Caco-2 (cell line): ENCODE results near the gene PIM1. TPM values are rescaled to one million over a fixed set of nuclear protein-coding genes. Genes with fewer than 3 reads are reported as not detected.

Experiments
- BruUV-seq: library from RNA; stranded (reverse); fragments of 400-500 nt; replicated peaks from 2 replicates; lab custom pipeline; 2021; lab: Mats Ljungman, UMichigan
- CTCF ChIA-PET: fragments of 300-600 bp; sonication (Branson Sonifier 250); formaldehyde crosslinking; loops from one replicate; lab custom pipeline; 2022; ENCODE audit warnings: antibody characterized with exemption; lab: Charles Lee
- POLR2A ChIA-PET: fragments of 300-600 bp; sonication (Branson Sonifier 250); formaldehyde crosslinking; loops from one replicate; lab custom pipeline; 2022; ENCODE audit warnings: antibody characterized with exemption; lab: Charles Lee
- DNase-seq, 2 experiments: peaks; one replicate each; pipeline versions ENCODE4 v3.0.0 to v3.0.0-alpha.2; 2020 to 2022
- H3K27me3 ChIP-seq: replicated peaks from 2 replicates; pipeline ENCODE4 v1.6.0; 2011; ENCODE audit warnings: low read length; ENCODE audit not compliant: control insufficient read depth, insufficient read depth
- H3K36me3 ChIP-seq: 2 replicates; pipeline ENCODE4 v1.5.1; 2011; ENCODE audit warnings: low read length; ENCODE audit not compliant: control insufficient read depth, insufficient read depth
- H3K4me1 ChIP-seq: fragments of 250-450 bp; sonication (Bioruptor Pico); 2 replicates; pipeline ENCODE4 v1.5.1; 2020; ENCODE audit warnings: mild to moderate bottlenecking
- H3K4me3 ChIP-seq: 2 replicates; pipeline ENCODE4 v1.5.1; 2011; ENCODE audit warnings: low read depth, mild to moderate bottlenecking, control low read depth, low read length
- H3K9me3 ChIP-seq: fragments of 250-450 bp; sonication (Bioruptor Pico); 2 replicates; pipeline ENCODE4 v1.5.1; 2020; ENCODE audit warnings: mild to moderate bottlenecking, moderate library complexity
- H3K27ac Mint-ChIP-seq: one replicate; pipeline ENCODE4 v1.8.0; 2022; ENCODE audit warnings: mixed read lengths; ENCODE audit not compliant: unreplicated experiment
- H3K27me3 Mint-ChIP-seq: one replicate; pipeline ENCODE4 v1.8.0; 2022; ENCODE audit warnings: mixed read lengths; ENCODE audit not compliant: insufficient read depth, unreplicated experiment
- H3K36me3 Mint-ChIP-seq: one replicate; pipeline ENCODE4 v1.8.0; 2022; ENCODE audit warnings: mild to moderate bottlenecking, mixed read lengths; ENCODE audit not compliant: insufficient read depth, unreplicated experiment
- H3K4me1 Mint-ChIP-seq: one replicate; pipeline ENCODE4 v1.8.0; 2022; ENCODE audit warnings: low read depth, mixed read lengths; ENCODE audit not compliant: unreplicated experiment
- H3K4me3 Mint-ChIP-seq: one replicate; pipeline ENCODE4 v1.8.0; 2022; ENCODE audit warnings: mild to moderate bottlenecking, moderate library complexity, mixed read lengths; ENCODE audit not compliant: unreplicated experiment
- H3K9me3 Mint-ChIP-seq: one replicate; pipeline ENCODE4 v1.8.0; 2022; ENCODE audit warnings: mixed read lengths; ENCODE audit not compliant: unreplicated experiment
- CTCF ChIP-seq, 2 experiments: fragments of 200-600 bp in 1 of 2; IDR thresholded peaks; 1 replicate in 1 of 2; 2 replicates in 1 of 2; pipeline versions ENCODE4 v1.5.1 to v1.8.0; 2011 to 2022; ENCODE audit warnings: antibody characterized with exemption in 1 of 2, control low read depth in 1 of 2, inconsistent platforms in 1 of 2, low read depth in 1 of 2, low read length in 1 of 2, mild to moderate bottlenecking in 1 of 2, moderate library complexity in 1 of 2; ENCODE audit not compliant: insufficient read depth in 1 of 2, severe bottlenecking in 1 of 2, unreplicated experiment in 1 of 2
- intact Hi-C: fragments of 100-400 bp; cut with micrococcal nuclease; formaldehyde crosslinking; loops from one replicate; pipeline ENCODE4 v1.10.0; 2022; ENCODE audit not compliant: unreplicated experiment
- total RNA-seq: library from RNA; stranded (reverse); gene quantifications from 2 replicates; pipeline ENCODE4 v1.2.3, GENCODE V29; 2022

Gene PIM1
- total RNA-seq, 1 experiment from 2014 or later: 48.3 TPM

- no peaks in the 10 kb centered on the region for H3K9me3 ChIP-seq
- Mint-ChIP-seq H3K36me3 (peaks cover 55% of the 10 kb centered on the region), H3K27ac (no peak overlapping the region), H3K27me3 (no peaks in the 10 kb centered on the region), H3K4me1 (peaks cover 6% of the 10 kb centered on the region), H3K4me3 (no peak overlapping the region), H3K9me3 (no peaks in the 10 kb centered on the region)
- POLR2A ChIA-PET: interaction anchor here (1.2 kb wide), 1 partner anchor 49 kb away, joined by 9 read pairs; no protein-coding TSS in a partner anchor
- intact Hi-C loops: no loop called here
- H3K27me3 ChIP-seq: no peaks in the 10 kb centered on the region
- no peaks in the 10 kb centered on the region; the same call in 1 of the 2 replicates for H3K4me1 ChIP-seq
- H3K36me3 ChIP-seq: peaks cover 6% of the 10 kb centered on the region
- no TSS peak for BruUV-seq
- no peak for TF ChIP-seq CTCF (IDR thresholded peaks at IDR 0.05; ENCODE audit: insufficient read depth in 1 of 2, low read depth in 1 of 2, low read length in 1 of 2, severe bottlenecking in 1 of 2, unreplicated experiment in 1 of 2)
- DNase-seq: no peak
- H3K4me3 ChIP-seq: no peak overlapping the region
- CTCF ChIA-PET: interaction anchor here (0.6 to 2.0 kb wide), 3 partner anchors 79 to 157 kb away, joined by 3 to 10 read pairs (median 6); no protein-coding TSS in a partner anchor
Observed at GRCh38 chr6:37175332-37176267, 5.6 kb downstream of the PIM1 start.

- CTCF ChIA-PET: interaction anchor here (0.6 to 2.4 kb wide), 4 partner anchors 80 to 158 kb away, joined by 3 to 10 read pairs (median 7); no protein-coding TSS in a partner anchor
- Mint-ChIP-seq H3K27me3 (no peaks in the 10 kb centered on the region), H3K4me1 (peaks cover 6% of the 10 kb centered on the region), H3K9me3 (no peaks in the 10 kb centered on the region), H3K36me3 (peaks cover 47% of the 10 kb centered on the region), H3K4me3 (no peak overlapping the region), H3K27ac (no peak overlapping the region)
- Histone ChIP-seq H3K27me3 (no peaks in the 10 kb centered on the region), H3K4me1 (no peaks in the 10 kb centered on the region; the same call in 1 of the 2 replicates), H3K36me3 (peaks cover 6% of the 10 kb centered on the region), H3K9me3 (no peaks in the 10 kb centered on the region), H3K4me3 (no peak overlapping the region)
- no TSS peak for BruUV-seq
- intact Hi-C loops: no loop called here
- TF ChIP-seq CTCF (IDR thresholded peaks at IDR 0.05; ENCODE audit: insufficient read depth in 1 of 2, low read depth in 1 of 2, low read length in 1 of 2, severe bottlenecking in 1 of 2, unreplicated experiment in 1 of 2): no peak
- POLR2A ChIA-PET: interaction anchor here (0.6 to 1.2 kb wide), 2 partner anchors 50 to 122 kb away, joined by 6 to 9 read pairs; no protein-coding TSS in a partner anchor
- no peak for DNase-seq
Observed at GRCh38 chr6:37176268-37177076, 6.5 kb downstream of the PIM1 start.
